H1 (cell line): ENCODE results near the gene ANKRD62. TPM values are rescaled to one million over a fixed set of nuclear protein-coding genes. Genes with fewer than 3 reads are reported as not detected.

Source experiments
- CTCF ChIA-PET: fragments of 300-600 bp; sonication (Branson Sonifier 250); formaldehyde crosslinking; loops from one replicate; lab custom pipeline; 2021; ENCODE audit not compliant: partially characterized antibody; lab: Charles Lee
- POLR2A ChIA-PET: fragments of 300-600 bp; sonication (Branson Sonifier 250); formaldehyde crosslinking; loops from one replicate; lab custom pipeline; 2021; ENCODE audit warnings: inconsistent platforms; ENCODE audit not compliant: partially characterized antibody; lab: Charles Lee
- DNase-seq, 2 experiments: peaks; one replicate each; pipeline versions ENCODE4 v3.0.0 to v3.0.0-alpha.2; 2010 to 2022; ENCODE audit warnings: low spot score in 2 of 2, low read depth in 1 of 2, mixed read lengths in 1 of 2
- FAIRE-seq: peaks from 2 replicates; lab custom pipeline; 2011; peaks lifted over from hg19 to GRCh38; lab: Jason Lieb, UNC
- H2AFZ ChIP-seq: 2 replicates; pipeline ENCODE4 v1.8.1; 2012; ENCODE audit warnings: low read length, inconsistent platforms
- H2AK5ac ChIP-seq: 2 replicates; pipeline ENCODE4 v1.6.1; 2013; ENCODE audit warnings: low read depth, low read length
- H2BK120ac ChIP-seq: replicated peaks from 2 replicates; pipeline ENCODE3; 2013; ENCODE audit warnings: low read depth, low read length, inconsistent platforms
- H2BK12ac ChIP-seq: 2 replicates; pipeline ENCODE4 v1.6.1; 2013; ENCODE audit warnings: low read depth, low read length
- H2BK15ac ChIP-seq: 2 replicates; pipeline ENCODE4 v1.6.1; 2013; ENCODE audit warnings: low read length
- H2BK20ac ChIP-seq: 2 replicates; pipeline ENCODE4 v1.6.1; 2013; ENCODE audit warnings: low read length
- H2BK5ac ChIP-seq: 2 replicates; pipeline ENCODE4 v1.6.1; 2013; ENCODE audit warnings: low read depth, low read length
- H3K14ac ChIP-seq: 2 replicates; pipeline ENCODE4 v1.6.1; 2013; ENCODE audit warnings: inconsistent platforms; ENCODE audit not compliant: insufficient read length
- H3K18ac ChIP-seq: 2 replicates; pipeline ENCODE4 v1.6.1; 2013; ENCODE audit warnings: low read length; ENCODE audit errors: extremely low read depth
- H3K23ac ChIP-seq: 2 replicates; pipeline ENCODE4 v1.6.1; 2013; ENCODE audit warnings: inconsistent platforms; ENCODE audit not compliant: insufficient read length
- H3K23me2 ChIP-seq: 2 replicates; pipeline ENCODE4 v1.6.1; 2013; ENCODE audit warnings: low read depth, low read length
- H3K27ac ChIP-seq: 2 replicates; pipeline ENCODE4 v1.6.1; 2011; ENCODE audit warnings: low read depth, low read length, inconsistent platforms
- H3K27me3 ChIP-seq, 4 experiments: replicated peaks in 1 of 4; 1 replicate in 1 of 4; 2 replicates in 3 of 4; pipeline versions ENCODE4 v1.6.1 to v1.8.1; 2011 to 2013; ENCODE audit warnings: low read length in 3 of 4, mild to moderate bottlenecking in 3 of 4, inconsistent platforms in 2 of 4, mixed read lengths in 2 of 4, moderate library complexity in 1 of 4; ENCODE audit not compliant: control insufficient read depth in 3 of 4, insufficient read depth in 3 of 4; ENCODE audit errors: extremely low read depth in 1 of 4
- H3K36me3 ChIP-seq, 4 experiments: 2 replicates each; pipeline versions ENCODE4 v1.6.1 to v1.8.1; 2011 to 2013; ENCODE audit warnings: mild to moderate bottlenecking in 4 of 4, low read length in 3 of 4, moderate library complexity in 2 of 4, control low read depth in 1 of 4, inconsistent platforms in 1 of 4; ENCODE audit not compliant: insufficient read depth in 4 of 4, control insufficient read depth in 2 of 4
- H3K4ac ChIP-seq: replicated peaks from 2 replicates; pipeline ENCODE3; 2013; ENCODE audit warnings: low read length, low read depth, mixed read lengths, inconsistent platforms; ENCODE audit not compliant: insufficient read length
- H3K4me1 ChIP-seq, 4 experiments: replicated peaks in 1 of 4; 1 replicate in 1 of 4; 2 replicates in 3 of 4; pipeline versions ENCODE4 v1.6.1 to v1.8.1; 2011 to 2013; ENCODE audit warnings: low read length in 3 of 4, inconsistent platforms in 2 of 4, mixed read lengths in 1 of 4; ENCODE audit not compliant: insufficient read depth in 4 of 4, control insufficient read depth in 3 of 4
- H3K4me2 ChIP-seq, 2 experiments: 2 replicates each; pipeline versions ENCODE4 v1.6.1 to v1.8.1; 2011 to 2013; ENCODE audit warnings: low read depth in 2 of 2, low read length in 2 of 2, control low read depth in 1 of 2, inconsistent platforms in 1 of 2, mild to moderate bottlenecking in 1 of 2; ENCODE audit not compliant: insufficient read depth in 1 of 2
- H3K4me3 ChIP-seq, 4 experiments: fragments of 200-600, 300-600 bp in 1 of 4; sonication (generic), shearing (Covaris generic), sonication (Bioruptor Twin) in 1 of 4; 2 replicates each; pipeline versions ENCODE4 v1.5.1 to v1.8.1; 2011 to 2016; ENCODE audit warnings: low read length in 4 of 4, low read depth in 3 of 4, control low read depth in 2 of 4, inconsistent platforms in 2 of 4, mild to moderate bottlenecking in 2 of 4, mixed read lengths in 1 of 4, moderate library complexity in 1 of 4; ENCODE audit not compliant: insufficient read depth in 2 of 4; ENCODE audit errors: extremely low read depth in 1 of 4
- H3K56ac ChIP-seq: replicated peaks from 2 replicates; pipeline ENCODE3; 2013; ENCODE audit warnings: low read depth, mild to moderate bottlenecking, mixed read lengths, low read length, inconsistent platforms; ENCODE audit not compliant: insufficient read length
- H3K79me1 ChIP-seq: 2 replicates; pipeline ENCODE4 v1.6.1; 2013; ENCODE audit warnings: low read depth, low read length, control low read depth
- H3K79me2 ChIP-seq, 2 experiments: 2 replicates each; pipeline versions ENCODE4 v1.6.1 to v1.8.1; 2012 to 2013; ENCODE audit warnings: low read length in 2 of 2, mild to moderate bottlenecking in 2 of 2, inconsistent platforms in 1 of 2; ENCODE audit not compliant: insufficient read depth in 2 of 2, control insufficient read depth in 1 of 2
- H3K9ac ChIP-seq, 4 experiments: replicated peaks in 1 of 4; 1 replicate in 1 of 4; 2 replicates in 3 of 4; pipeline versions ENCODE4 v1.6.1 to v1.8.1; 2011 to 2013; ENCODE audit warnings: low read depth in 3 of 4, low read length in 3 of 4, control low read depth in 2 of 4, mild to moderate bottlenecking in 2 of 4, moderate library complexity in 2 of 4, inconsistent platforms in 1 of 4; ENCODE audit errors: extremely low read depth in 1 of 4
- H3K9me3 ChIP-seq, 2 experiments: 2 replicates each; pipeline versions ENCODE4 v1.6.1 to v1.8.1; 2012 to 2013; ENCODE audit warnings: mild to moderate bottlenecking in 2 of 2, moderate library complexity in 2 of 2, control low read depth in 1 of 2, inconsistent platforms in 1 of 2, low read depth in 1 of 2, low read length in 1 of 2, mixed read lengths in 1 of 2; ENCODE audit not compliant: insufficient read depth in 2 of 2
- H4K20me1 ChIP-seq, 2 experiments: replicated peaks in 1 of 2; 2 replicates each; pipeline versions ENCODE3 to v1.8.1; 2011 to 2013; ENCODE audit warnings: inconsistent platforms in 2 of 2, low read length in 2 of 2, mild to moderate bottlenecking in 1 of 2; ENCODE audit not compliant: insufficient read depth in 2 of 2, control insufficient read depth in 1 of 2
- H4K5ac ChIP-seq: 2 replicates; pipeline ENCODE4 v1.6.1; 2013; ENCODE audit warnings: low read length, low read depth, mixed read lengths, inconsistent platforms; ENCODE audit not compliant: insufficient read length
- H4K8ac ChIP-seq: 2 replicates; pipeline ENCODE4 v1.8.0; 2013; ENCODE audit warnings: mild to moderate bottlenecking, moderate library complexity, low read length, inconsistent platforms; ENCODE audit not compliant: insufficient read depth; ENCODE audit errors: extremely low read depth
- H4K91ac ChIP-seq: replicated peaks from 2 replicates; pipeline ENCODE3; 2013; ENCODE audit warnings: low read length, mixed read lengths, inconsistent platforms; ENCODE audit not compliant: insufficient read length
- BACH1 ChIP-seq: IDR thresholded peaks from 2 replicates; pipeline ENCODE4 v1.6.1; 2012; ENCODE audit warnings: low read length, improper control_type of control experiment
- BRCA1 ChIP-seq: IDR thresholded peaks from 2 replicates; pipeline ENCODE4 v1.6.1; 2012; ENCODE audit warnings: low read depth, low read length, improper control_type of control experiment
- EP300 ChIP-seq, 2 experiments: IDR thresholded peaks; 1 replicate in 1 of 2; 2 replicates in 1 of 2; pipeline ENCODE4 v1.6.1; 2011 to 2012; ENCODE audit warnings: low read depth in 2 of 2, low read length in 2 of 2, mild to moderate bottlenecking in 2 of 2, borderline replicate concordance in 1 of 2, inconsistent platforms in 1 of 2, moderate library complexity in 1 of 2
- GTF2F1 ChIP-seq: IDR thresholded peaks from 2 replicates; pipeline ENCODE4 v1.6.1; 2012; ENCODE audit warnings: low read depth, low read length, improper control_type of control experiment, borderline replicate concordance
- KDM4A ChIP-seq: IDR thresholded peaks from one replicate; pipeline ENCODE4 v1.7.1; 2012; ENCODE audit warnings: low read depth, mild to moderate bottlenecking, moderate library complexity, low read length, inconsistent platforms; ENCODE audit not compliant: severe bottlenecking
- KDM5A ChIP-seq: fragments of 200-600 bp; IDR thresholded peaks from 2 replicates; pipeline ENCODE4 v1.7.1; 2012; ENCODE audit warnings: mild to moderate bottlenecking, low read length, inconsistent platforms, mixed read lengths
- MAFK ChIP-seq: IDR thresholded peaks from 2 replicates; pipeline ENCODE4 v1.6.1; 2012; ENCODE audit warnings: low read depth, mild to moderate bottlenecking, improper control_type of control experiment, low read length
- MAX ChIP-seq: IDR thresholded peaks from 2 replicates; pipeline ENCODE4 v1.6.1; 2012; ENCODE audit warnings: inconsistent platforms
- RBBP5 ChIP-seq: IDR thresholded peaks from 2 replicates; pipeline ENCODE4 v1.7.1; 2012; ENCODE audit warnings: low read depth, mild to moderate bottlenecking, inconsistent platforms, low read length, moderate library complexity, borderline replicate concordance
- RNF2 ChIP-seq: fragments of 200-900, 300-1000 bp; sonication (generic); IDR thresholded peaks from 2 replicates; pipeline ENCODE4 v1.7.1; 2016; ENCODE audit warnings: borderline replicate concordance, low read depth, mild to moderate bottlenecking, antibody characterized with exemption, low read length; ENCODE audit not compliant: poor library complexity, severe bottlenecking; ENCODE audit errors: missing control alignments
- SIRT6 ChIP-seq: IDR thresholded peaks from one replicate; pipeline ENCODE4 v1.7.1; 2012; ENCODE audit warnings: low read length, inconsistent platforms
- TCF12 ChIP-seq: IDR thresholded peaks from 2 replicates; pipeline ENCODE4 v1.6.1; 2011; ENCODE audit warnings: low read depth, mild to moderate bottlenecking, low read length
- USF2 ChIP-seq: IDR thresholded peaks from 2 replicates; pipeline ENCODE4 v1.6.1; 2011; ENCODE audit warnings: low read length, improper control_type of control experiment
- WGBS, 2 experiments: shearing (Covaris generic) in 1 of 2; methylation state at CpG; one replicate each; pipeline versions ENCODE4 v1.1.6 to v1.1.7; 2013 to 2015; ENCODE audit warnings: low lambda C conversion rate in 2 of 2, mixed read lengths in 2 of 2, inconsistent platforms in 1 of 2, low coverage in 1 of 2, missing lambda C conversion rate in 1 of 2; ENCODE audit not compliant: insufficient replicate concordance in 2 of 2, insufficient coverage in 1 of 2, insufficient read length in 1 of 2; ENCODE audit errors: extremely low coverage in 1 of 2, missing lambda C conversion rate in 1 of 2; 5-methylcytosine and 5-hydroxymethylcytosine counted together
- polyA plus RNA-seq, 7 experiments: library from polyadenylated mRNA; depleted of rRNA in 3 of 7; stranded (reverse) in 5 of 7; unstranded in 2 of 7; fragments of >200 nt in 5 of 7; fragments of 200-250 nt in 2 of 7; gene quantifications; 1 replicate in 5 of 7; 2 replicates in 1 of 7; 4 replicates in 1 of 7; pipeline versions ENCODE4 v1.2.1 to v1.2.3, GENCODE V29; 2011 to 2013; ENCODE audit warnings: missing spikeins in 2 of 7, mixed read lengths in 2 of 7
- total RNA-seq: library from RNA; stranded (reverse); fragmentation: NEBNext Ultra II Directional; extraction: Animal tissue kit (Norgen Biotek cat#: 25700); gene quantifications from 2 replicates; pipeline ENCODE4 v1.2.1, GENCODE V29; 2021

ANKRD62 gene
- total and polyA plus RNA-seq, 2 of the 8 experiments (the other 6 are each of a cell fraction or from before 2014, with no cell fraction given) = not detected

GRCh38 chr18:12052866-12053265 lies 40.8 kb upstream of the ANKRD62 start:
- Histone ChIP-seq H2BK12ac (no peak overlapping the region), H2AK5ac (no peak overlapping the region), H3K79me2 (no peaks in the 10 kb centered on the region), H3K4me1 (peaks cover 0 to 4% (median 0%) of the 10 kb centered on the region in 4 experiments; a peak in 1 of 7 replicates), H2BK120ac (no peak overlapping the region), H3K14ac (no peak overlapping the region), H3K23ac (no peak overlapping the region), H4K5ac (no peak overlapping the region), H4K20me1 (no peaks in the 10 kb centered on the region), H4K91ac (no peak overlapping the region), H3K27ac (no peak overlapping the region), H3K79me1 (no peaks in the 10 kb centered on the region), H4K8ac (no peak overlapping the region), H3K4me3 (no peak overlapping the region), H3K4ac (no peak overlapping the region), H2AFZ (no peak overlapping the region), H3K18ac (no peak overlapping the region), H2BK15ac (no peak overlapping the region), H2BK5ac (no peak overlapping the region), H3K23me2 (no peaks in the 10 kb centered on the region), H3K27me3 (no peaks in the 10 kb centered on the region; a peak in 1 of 7 replicates), H3K9ac (no peak overlapping the region), H3K4me2 (no peak overlapping the region), H2BK20ac (no peak overlapping the region), H3K56ac (no peak overlapping the region), H3K9me3 (no peaks in the 10 kb centered on the region; a peak in 1 of 4 replicates), H3K36me3 (no peaks in the 10 kb centered on the region)
- 75% methylated on average over 3 of the region's 3 CpGs; no CpG with 5 or more reads in 1 of the 2 experiments for WGBS, 2 experiments
- CTCF ChIA-PET = interaction anchor here (1.1 kb wide), 2 partner anchors 13 to 235 kb away, joined by 3 read pairs; no protein-coding TSS in a partner anchor
- POLR2A ChIA-PET = no interaction called here
- DNase-seq = no peak
- no peak for FAIRE-seq
- TF ChIP-seq TCF12 (no peak), BACH1 (no peak), BRCA1 (no peak), MAFK (no peak), KDM5A (no peak), EP300 (IDR thresholded peaks at IDR 0.05; ENCODE audit: borderline replicate concordance in 1 of 2, low read depth in 2 of 2, low read length in 2 of 2) (no peak), RBBP5 (no peak), MAX (no peak), GTF2F1 (no peak), KDM4A (no peak), USF2 (no peak), RNF2 (no peak), SIRT6 (no peak)
